ENCODE measurements around the gene GNAT3.

GNAT3 gene

DNA sequence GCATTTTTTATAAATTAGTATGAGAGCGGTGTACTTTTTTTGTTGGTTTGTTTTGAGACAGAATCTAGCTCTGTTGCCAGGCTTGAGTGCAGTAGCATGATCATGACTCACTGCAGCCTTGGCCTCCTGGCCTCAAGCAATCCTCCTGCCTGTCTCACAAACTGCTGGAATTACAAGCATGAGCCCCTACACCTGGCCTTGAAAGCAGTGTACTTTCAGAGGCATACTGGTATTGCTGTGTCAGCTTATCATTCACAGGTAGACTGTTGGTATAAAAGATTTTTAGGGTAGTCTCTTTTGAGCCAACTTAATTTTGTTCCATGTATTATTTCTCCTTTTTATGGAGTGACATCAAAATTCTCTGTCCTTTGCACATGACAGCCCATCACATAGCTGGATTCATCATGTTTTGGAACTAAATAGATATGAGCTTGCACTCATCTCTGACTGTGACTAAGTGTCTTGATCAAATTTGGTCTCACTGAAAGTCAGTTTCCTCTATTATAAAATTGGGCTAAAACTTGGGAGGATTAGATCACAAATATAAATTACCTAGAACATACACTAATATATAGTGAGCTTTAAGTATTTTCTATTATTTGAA lies 12.4 kb downstream of the GNAT3 start:
- DNase-seq = no peak

DNA sequence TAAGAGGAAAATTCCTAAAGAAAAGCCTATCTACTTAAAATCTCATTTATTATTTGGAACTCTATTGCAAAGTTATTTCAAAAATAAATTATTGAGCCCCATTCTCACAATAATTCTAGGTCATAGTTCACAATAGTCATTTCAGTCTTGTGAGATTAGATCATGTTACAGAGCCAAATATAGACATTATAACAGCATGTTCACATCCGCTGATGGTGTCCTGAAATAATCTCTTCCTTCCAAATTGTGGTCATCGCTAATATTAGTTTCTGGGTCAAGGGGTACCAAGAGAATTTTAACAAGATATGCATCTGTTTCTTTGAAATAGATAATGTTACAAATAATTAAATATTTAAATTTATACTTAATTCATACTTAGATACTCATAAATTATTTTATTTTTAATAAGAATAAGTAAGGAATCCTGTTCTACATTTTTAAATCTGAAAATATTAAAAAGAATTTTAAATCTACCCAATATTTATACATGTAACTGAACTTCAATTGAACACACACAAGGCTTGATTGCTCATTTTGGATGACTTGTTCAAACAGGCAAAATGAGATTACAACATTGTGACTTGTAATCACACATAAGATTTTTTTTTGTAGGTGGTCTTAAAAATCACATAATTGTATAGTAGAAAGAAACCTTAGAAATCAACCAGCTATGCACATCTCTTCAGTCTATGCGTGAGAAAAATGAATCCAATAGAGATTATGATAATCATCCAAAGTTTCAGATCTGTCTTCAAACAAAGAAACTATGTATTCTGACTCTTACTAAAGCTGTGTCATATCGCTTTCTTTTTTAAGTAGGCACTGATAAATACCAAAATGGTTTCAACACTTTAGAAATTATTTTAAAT lies 13.1 kb downstream of the GNAT3 start:
- no peak for DNase-seq

GRCh38 chr7:80496586-80496985 lies 15.3 kb downstream of the GNAT3 start:
- DNase-seq = no peak

- DNase-seq = no peak
These were observed 18.6 kb downstream of the GNAT3 start for GRCh38 chr7:80493121-80493849.

DNA sequence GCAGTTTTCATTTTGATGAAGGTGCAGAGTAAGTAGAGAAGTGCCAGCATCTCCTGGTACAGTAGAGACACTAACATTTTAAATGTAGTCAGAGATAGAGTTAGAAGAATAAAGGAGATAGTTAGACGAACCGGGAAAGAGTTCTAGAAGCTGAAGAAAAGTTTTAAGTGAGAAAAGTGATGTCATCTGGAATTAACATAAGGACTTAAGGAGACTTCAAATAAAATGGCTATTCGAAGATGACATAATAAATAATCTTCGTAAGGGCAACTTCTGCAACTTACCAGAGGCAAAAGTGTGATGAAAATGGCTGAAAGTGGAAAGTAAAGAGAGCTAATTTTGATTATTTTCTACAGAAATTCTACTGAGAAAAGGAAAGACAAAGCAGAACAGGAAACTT lies 20.4 kb downstream of the GNAT3 start:
- no peak for DNase-seq

DNA sequence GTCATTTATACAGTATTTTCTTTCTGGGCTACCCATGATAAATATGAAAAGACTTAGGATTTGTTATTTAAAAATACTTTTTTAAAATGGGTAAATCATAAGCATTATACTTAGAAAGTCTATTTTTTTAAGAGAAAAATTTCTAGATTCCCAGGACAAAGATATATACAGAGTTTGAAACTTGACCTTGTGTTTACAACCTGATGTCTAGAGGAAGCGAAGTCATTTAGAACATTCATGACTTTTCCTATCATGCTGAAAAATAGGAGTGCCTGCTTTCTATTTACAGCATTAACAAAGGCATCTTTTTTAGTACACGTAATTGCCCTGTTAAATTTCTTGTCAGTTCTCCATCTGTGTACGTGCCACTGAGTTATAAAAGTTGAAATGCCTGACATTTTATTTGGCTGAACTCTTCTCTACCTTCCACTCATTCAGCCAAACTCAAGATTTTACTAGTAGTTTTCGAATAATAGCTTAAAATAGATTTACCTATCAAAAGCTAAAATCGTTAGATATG lies 23.0 kb downstream of the GNAT3 start:
- no peak for DNase-seq

DNA sequence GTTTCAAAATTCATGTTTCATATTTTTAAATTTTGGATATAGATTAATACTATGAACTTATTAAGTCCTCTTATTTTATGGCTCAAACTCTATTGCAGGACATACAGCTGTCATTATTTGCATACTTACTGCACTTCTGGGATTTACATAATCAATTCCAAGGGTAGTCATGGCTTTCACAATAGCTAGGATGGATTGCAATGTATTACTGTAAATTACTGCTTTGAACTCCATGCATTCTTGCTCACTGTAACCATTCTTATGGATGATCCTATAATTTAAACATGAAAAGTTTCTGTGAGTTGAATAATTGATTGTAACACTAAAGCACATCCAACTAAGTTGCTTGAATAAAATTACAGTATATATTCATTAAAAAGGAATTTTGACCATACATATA lies 23.5 kb downstream of the GNAT3 start:
- DNase-seq = no peak

- no peak for DNase-seq
These were observed 26.1 kb downstream of the GNAT3 start for GRCh38 chr7:80485721-80486120.

DNA sequence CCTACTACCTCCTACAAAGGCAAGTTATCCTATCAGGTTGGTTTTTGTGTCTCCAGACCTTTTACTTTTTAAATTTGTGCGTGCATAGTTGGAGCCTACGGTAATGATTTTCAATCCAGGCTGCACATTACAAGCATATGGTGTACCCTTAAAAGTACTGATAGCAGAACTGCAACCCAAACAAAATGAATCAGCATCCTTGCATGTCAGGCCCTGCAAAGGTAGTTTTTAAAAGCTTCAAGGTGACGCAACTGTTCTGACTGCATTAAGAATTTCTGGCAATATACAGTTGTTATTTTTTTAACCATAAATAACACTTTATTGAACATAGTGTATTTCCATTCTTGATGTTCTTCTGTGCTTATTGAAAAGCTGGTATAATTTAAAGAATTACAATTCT lies 28.9 kb downstream of the GNAT3 start:
- no peak for DNase-seq

GRCh38 chr7:80481196-80481884 lies 30.5 kb downstream of the GNAT3 start:
- DNase-seq = no peak

- no peak for DNase-seq
These were observed 31.3 kb downstream of the GNAT3 start for GRCh38 chr7:80480566-80480965.

DNA sequence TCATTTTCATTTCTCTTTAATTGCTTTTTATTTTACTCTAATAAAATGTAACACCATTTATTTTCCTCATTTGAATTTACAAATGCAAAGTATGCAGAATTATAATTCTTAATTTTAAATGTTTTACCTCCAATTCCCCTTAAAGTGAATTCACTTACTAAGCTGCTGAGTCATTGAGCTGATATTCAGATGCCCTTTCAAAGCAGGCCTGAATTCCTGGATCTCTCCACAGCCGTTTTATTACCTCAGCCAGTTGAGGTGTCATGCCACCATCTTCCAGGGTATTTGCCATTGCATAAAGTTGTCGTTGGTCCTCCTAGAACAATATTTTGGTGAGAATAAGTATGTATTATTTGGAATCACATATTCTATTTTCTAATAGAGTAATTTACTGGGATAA lies 33.2 kb downstream of the GNAT3 start:
- no peak for DNase-seq

DNA sequence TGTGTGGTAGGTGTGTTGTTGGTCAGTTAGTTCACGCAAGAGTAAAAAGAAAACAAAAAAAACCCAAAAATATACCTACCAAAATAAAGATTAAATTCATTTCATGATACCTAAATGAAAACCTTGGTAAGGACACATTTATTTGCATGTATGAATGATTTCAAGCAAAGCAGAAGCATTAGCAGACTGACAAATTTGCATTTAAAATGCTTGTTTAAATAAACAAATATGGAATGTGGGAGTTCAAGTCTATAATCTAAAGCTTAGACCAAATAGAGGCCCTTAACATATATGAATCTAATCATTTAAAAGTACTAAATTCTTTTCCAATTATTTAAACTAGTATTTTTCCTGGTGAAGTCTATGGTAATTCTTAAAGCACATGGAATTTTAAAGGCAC lies 35.8 kb downstream of the GNAT3 start:
- no peak for DNase-seq

GRCh38 chr7:80475383-80475782 lies 36.5 kb downstream of the GNAT3 start:
- DNase-seq = no peak

DNA sequence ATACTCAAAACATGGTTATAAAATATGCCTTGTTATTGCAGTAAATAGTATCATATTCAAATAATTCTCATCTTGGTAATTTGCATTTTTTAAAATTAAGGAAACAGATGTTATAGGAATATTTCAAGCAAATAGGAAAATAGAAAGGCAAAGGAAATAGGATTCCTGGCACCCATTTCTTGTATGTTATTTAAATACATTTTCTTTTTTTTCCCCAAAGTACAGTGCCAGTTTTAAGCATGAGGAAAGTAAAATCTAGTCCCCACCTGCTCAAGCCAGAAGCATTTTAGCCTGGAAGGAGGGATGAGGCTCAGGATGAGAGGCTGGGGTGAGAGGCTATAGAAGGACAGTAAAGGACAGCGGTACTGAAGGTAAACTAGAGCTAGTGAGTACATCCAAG lies 38.1 kb downstream of the GNAT3 start:
- DNase-seq = no peak

- DNase-seq = no peak
These were observed 39.2 kb downstream of the GNAT3 start for GRCh38 chr7:80472491-80473200.

- DNase-seq = no peak
These were observed 42.7 kb downstream of the GNAT3 start for GRCh38 chr7:80468931-80469714.

- no peak for DNase-seq
These were observed 44.8 kb downstream of the GNAT3 start for GRCh38 chr7:80467069-80467468.

DNA sequence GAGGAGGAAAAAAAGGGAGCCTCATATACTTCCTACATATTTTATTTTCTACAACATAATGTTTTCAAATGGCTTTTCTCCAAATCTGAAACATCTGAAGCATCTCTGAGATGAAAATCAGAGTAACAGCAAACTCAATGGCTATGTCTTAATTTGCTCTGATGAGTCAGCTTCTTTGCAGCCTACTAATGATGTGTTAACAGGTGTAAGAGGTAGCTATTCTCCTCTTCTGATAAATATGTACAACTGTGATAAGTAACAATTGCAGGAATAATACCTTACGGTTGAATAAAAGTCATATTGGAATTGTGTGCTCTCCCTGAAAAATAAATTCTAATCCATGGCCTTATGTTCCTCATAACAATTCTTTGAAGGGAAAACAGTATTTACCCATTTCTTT lies 45.2 kb downstream of the GNAT3 start:
- no peak for DNase-seq

DNA sequence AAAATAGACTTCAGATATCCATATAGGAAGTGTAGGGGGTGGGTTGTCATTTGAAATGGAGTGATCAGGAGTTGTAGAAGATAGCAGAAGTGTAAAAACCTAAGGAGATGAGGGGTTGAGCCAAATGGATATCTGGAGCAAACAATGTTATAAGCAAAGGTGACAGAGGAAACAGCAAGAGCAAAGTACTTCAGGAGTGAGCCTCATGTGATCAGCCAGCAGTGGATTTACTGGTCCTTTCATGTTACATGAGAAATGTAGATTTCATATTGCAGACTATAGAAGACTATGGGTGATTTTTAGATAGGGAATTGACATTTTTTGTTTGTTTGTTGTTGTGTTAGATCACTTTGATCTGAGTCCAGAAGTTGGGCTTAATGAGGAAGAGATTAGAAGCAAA lies 47.7 kb downstream of the GNAT3 start:
- DNase-seq = no peak

DNA sequence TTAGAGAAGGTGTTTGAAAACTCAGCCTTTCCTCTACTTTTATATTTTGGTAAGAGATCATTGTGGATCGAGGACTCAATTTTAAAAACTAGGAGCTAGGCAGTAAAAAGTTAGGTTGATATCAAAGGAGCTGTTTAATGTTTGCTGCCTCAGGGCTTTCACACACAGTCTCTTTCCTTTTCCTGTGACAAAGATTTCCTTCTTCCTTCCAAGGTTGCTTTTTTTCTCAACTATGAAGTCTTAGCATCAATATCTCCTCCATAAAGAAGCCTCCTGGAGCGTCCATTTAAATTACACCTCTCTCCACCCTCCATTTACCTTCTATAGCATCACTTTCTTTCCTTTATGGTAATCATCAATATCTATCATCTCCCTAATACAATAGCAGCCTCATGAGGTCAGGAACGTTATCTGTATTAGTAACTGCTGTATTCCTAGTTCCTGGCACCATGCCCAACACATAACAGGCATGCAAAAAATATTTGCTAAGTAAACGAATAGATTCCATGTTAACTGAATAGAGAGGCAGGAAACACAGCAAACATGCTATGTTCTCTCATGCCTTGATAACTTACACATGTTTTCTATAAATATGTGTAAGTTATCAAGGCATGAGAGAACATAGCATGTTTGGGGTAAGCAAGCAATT lies 48.5 kb downstream of the GNAT3 start:
- DNase-seq = no peak
